NCI-H774 (cell line): ENCODE data around the gene PTPRN.

Source experiments
- DNase-seq: peaks from one replicate; lab custom pipeline; 2025; lab: John Stamatoyannopoulos, UW

Gene PTPRN

DNA sequence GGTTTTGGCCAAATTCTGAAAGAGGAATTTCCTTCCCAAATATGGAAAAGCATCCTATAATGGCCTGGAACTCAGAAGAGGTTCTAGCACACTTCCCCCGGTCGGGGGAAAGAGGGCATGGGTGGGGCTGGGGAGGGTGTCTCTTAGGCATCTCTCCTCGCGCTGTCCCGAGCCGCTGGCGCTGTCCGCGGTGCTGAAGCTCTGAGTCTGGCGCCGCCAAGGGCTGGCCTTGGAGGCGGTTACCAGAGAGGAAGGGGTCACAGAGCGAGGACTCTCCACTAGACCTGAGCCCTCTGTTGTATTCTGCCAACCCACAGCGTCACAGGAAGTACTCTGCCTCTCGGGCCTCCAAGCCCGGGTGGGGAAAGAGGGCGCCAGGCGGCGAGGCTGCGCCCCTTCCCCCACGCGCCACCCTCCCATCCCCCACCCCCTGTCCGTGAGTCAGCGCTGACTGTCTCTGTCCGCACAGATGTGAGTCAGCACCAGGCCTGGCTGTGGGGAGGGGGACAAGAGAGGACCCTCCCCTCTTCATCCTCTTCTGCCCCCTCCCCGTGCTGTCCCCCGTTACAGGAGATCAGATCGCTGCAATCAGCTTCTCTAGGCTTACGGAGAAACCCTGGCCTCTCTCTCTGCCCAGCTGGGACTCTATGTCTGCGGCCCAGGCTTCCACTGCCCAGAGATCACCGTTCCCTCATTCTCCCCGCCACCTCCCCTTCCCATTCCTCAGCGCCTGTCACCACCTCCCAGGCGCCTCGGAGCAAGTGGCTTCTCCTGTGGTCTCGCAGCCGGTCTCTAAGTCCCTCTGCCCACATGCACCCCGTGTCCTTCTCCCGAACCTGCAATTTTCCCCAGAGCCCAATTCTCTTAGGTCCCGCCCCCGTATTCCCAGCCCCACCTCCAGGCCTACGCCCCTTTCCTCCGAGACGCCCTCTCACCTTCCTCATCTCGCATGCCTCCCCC is 779 bp downstream of the PTPRN start:
- no peak for DNase-seq

DNA sequence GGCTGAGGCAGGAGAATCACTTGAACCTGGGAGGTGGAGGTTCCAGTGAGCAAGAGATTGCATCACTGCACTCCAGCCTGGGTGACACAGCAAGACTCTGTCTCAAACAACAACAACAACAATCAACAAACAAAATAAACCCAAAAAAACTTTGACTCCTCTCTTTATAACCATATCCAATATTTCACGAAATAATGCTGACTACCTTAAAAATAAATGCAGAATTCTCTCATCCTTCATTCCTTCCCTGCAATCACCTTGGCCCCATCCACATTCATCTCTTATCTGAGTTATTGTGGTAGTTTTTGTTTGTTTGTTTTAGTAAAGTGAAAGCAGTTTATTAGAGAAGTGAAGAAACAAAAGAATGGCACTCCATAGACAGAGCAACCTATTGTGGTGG is 3.2 kb downstream of the PTPRN start:
- no peak for DNase-seq

DNA sequence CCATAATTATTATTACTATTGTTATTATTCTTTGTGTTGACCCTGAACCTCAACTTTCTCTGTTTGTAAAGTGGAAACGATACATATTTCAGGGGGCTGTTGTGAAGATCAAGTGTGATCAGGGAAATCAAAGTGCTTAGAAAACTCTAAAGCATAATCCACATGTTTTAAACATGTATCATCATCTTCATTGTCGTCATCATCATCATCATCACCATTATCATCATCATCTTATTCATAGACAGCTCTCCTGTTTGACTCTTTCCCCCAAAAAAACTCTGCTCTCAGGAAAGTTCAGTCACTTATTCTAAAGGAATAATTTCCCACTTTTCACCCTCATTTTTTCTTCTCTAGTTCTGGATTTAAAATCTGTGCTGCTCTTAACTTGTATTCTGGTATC is 5.0 kb downstream of the PTPRN start:
- DNase-seq, result no peak

DNA sequence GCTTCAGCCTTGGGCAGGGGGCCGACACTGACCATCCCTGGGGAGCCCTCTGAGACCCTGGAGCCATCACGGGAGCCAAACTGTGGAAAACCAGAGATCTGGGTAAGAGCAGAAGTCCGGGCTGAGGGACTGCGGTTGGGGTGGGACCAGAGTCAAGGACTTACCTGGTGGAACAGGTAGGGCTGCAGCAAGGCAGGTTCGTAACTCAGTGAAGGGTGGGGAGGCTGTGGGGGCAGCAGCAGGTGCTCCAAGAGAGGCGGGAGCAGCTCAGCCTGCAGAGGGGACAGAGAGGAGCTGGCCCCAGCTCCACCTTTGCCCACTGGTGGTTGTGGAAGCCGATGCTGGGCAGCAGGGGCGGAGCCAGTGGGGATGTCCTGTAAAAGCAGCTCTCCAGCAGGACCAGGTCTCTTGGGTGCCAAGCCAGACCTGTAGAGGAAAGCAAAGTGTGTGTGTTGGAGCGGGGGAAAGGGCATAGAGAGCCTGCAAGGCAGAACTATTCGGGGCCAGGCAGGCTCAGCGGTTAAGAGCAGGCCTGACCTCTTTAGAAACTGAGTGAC is 6.7 kb downstream of the PTPRN start:
- DNase-seq, result no peak

DNA sequence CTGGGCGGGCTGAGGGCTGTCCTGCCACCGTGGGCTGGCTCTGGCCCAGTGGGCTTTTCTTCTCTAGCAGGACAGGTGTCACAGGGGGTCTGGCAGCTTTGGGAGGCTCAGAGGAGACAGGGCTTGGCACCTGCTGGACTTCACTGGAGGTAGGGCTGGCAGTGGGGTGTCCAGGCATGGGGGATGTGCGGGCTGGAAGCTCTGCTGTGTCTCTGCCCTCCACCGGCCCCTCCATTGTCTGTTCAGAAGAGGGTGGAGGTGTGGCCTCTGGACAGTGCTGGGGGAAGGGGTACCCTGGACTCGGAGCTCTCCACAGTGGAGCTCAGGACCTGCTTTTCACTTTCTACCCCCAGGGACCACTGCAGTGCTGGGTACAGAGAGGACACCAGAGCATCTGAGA is 9.2 kb downstream of the PTPRN start:
- DNase-seq, result no peak

DNA sequence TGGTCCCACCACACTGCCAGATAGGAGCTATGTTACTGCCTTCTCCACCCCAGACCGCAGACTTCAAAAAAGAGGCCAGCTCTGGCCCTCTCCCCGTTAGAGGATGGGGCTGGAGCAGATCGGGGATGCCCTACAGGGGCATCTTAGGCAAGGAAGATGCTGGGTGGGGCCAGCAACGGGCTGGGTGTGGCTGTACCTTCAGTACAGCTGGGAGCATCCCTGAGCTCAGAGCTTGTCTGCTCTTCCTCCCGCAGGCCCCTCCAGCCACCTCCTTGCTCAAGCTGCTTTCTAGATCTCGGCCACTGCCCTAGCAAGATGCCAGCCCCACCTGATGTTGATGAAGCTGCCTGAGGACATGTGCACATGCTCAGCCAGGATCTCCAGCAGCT is 9.8 kb downstream of the PTPRN start:
- DNase-seq, result no peak

DNA sequence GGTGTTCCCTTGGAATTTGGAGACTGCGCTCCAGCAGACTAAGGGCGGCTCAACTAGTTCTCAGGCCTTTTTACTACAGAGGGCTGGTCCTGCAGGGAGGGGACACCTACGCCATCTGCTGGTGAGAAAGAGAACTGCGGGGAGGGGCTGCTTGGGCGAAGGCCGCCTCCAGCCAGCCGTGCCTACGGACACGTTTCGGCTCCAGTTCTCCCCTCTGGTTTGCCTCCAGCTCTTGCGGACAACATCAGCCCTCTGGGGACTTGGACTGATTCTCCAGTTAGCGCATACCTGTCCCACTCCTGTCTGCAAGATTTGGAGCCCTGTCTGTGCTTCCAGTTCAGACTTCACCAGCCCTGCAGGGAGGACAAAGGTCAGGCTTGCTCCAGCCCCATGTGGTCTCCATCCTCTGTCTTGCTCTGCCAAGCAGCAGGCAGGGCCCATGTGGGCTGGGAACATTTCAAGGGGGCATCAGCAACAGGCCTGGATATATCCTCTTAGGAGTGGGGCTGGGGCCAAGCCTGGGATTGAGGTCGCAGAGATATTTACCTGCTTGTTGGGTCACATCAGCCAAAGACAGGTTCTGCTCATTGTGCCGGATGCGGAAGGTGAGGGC is 10.3 kb downstream of the PTPRN start:
- DNase-seq, result peak; percentile 50

DNA sequence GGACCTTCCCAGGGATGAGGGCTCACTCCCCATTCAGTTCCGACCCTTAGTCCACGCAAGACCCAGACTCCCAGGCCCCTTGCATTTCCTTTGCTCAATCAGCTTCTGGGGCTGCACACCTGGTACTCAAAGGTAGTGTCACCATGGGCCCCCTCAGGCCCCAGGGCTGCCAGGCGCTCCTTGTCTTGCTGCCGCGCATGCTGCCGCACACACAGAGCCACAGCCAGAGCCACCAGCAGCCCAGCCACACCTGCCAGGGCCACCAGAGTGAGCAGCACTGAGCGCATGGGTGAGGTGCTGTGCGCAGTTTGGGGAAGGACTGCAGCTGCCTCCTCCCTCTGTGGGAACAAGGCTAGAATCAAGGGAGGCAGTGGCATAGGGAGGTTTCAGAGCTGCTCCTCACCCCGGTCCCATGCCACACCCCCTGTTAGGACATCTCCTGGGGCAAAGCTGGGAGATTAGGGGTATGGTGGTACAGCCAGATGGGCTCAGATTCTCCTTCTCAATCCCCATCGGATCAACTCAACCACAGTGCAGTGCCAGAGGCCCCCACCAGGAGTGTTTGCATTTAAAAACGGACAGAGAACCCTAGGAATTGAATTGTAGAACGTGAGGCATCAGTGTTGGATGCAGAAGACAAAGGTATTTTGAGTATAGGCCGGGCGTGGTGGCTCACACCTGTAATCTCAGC is 11.3 kb downstream of the PTPRN start:
- no peak for DNase-seq

DNA sequence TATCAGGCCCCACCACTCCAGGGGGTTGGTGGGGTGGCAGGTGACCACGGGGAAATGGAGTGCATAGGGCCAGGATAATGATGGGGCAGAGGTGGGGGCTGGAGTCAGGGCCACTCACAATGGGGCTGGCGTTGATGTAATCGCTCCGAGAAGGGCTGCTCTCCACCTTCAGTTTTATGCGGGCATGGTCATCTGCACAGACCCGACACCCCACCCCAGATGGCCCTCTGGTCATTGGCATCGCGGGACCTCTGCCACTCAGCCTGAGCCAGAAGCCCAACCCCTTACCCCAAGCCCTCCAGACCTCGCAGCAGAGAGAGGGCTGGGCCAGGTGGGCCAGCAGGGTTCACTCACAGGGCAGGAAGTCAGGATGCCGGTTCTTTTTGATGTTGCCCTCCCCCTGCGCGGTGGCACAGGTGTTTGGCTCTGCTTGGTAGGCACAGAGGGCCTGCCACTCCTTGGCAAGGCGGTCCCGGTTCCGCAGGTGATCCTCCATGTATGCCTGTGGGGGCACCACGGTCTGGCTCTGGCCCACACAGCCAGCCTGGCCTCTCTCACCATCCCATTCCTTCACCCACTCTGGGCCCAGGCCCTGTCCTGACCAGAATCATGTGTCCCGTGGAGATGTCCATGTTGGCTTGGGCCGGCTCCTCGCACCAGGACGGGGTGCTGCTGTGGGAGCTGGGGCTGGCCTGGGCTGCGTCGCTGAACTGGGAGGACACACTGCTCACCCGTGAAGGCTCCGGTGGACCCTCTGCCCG is 12.4 kb downstream of the PTPRN start:
- no peak for DNase-seq

DNA sequence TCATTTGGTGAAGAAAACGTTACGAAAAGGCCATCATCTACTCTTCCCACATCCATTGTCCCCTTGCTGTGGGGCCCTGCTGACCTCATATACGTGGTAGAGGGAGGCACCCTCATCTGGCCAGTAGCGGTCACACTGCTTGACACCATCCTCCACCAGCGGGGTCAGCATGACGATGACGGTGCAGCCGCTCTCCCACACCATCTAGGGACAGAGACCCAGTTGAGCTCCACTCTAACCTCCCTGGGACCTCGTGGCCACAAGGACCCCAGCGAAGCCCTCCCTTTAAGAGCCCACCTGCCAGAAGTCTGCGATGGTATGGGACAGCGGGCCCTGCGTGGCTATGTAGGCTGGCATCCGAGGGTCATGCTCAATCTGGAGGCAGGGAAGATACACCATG is 13.1 kb downstream of the PTPRN start:
- DNase-seq, result no peak

DNA sequence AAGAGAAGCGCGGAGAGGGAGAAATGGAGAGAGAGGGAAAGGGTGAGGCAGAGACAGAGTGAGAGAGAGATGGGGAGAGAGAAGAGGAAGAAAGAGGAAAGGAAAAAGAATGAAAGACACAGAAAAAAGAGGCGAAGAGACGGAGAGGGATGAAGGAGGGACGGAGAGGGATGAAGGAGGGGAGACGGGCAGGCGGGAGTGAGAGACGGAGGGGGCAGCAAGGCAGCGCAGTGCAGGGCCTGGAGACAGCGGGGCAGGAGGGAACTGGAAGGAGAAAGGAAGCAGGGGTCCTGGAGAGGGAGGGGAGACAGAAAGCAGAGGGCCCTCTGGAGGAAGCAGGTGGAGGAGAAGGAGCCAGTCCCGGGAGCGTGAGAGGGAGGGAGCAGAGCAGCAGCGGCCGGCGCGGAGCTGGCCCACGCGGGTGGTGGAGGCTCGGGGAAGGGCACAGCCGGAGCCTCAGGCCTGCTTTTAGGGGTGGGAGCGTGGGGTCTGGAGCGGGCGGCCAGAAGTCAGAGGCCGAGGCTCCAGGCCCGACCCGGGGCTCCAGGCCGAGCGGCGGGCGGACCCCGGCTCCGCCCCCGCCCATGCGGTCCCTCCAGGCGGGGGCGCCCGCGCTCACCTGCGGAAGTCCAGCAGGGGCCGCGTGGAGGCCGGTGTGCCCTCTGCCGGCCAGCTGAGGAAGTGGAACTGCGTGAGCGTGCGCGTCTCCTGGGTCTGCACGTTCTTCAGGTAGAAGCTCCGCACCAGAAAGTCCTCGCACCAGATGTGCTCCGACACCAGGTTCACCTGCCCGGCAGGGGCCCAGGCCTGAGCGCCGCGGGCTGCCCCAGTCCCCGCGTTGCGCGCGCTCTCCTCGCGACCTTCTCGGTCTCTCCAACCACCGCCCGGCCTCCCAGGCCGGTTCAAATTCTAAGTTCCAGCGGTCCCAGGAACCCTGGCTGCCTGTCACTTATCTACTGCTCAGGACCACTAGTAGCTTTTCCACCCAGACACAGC is 14.5 kb downstream of the PTPRN start:
- peak; percentile 79 for DNase-seq

DNA sequence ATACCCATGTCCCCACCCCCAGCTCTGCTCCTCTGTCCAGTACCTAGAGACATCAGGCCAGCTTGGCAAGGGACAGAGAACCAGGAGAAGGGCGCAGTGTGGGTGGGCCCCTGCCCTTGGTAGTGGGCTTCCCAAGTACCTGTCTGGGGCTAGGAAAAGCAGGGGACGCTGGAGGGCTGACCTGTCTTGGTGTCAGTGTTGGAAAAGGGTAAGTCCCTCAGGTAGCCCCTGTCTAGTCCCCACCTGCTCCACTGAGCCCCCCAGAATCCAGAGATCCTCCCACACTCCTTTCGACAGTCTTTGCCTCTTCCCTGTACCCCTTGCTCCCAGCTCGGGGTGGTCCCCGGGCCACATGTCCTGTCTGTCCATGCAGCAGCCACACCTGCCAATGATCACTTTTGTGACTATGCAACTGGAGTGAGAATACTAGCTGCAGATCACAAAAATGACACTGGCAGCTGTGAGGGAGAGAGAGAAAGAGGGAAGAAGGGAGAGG is 15.4 kb downstream of the PTPRN start:
- DNase-seq, result no peak

DNA sequence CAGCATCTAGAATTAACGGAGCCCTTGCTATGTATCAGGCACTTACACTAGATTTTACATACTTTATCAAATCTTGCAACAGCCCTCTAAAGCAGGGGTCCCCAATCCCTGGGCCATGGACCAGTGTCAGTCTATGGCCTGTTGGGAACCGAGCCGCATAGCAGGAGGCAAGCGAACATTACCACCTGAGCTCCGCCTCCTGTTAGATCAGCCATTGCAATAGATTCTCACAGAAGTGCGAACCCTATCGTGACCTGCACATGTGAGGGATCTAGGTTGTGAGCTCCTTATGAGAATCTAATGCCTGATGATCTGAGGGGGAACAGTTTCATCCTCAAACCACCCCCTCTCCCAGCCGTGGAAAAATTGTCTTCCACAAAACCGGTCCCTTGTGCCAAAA is 16.6 kb downstream of the PTPRN start:
- no peak for DNase-seq

DNA sequence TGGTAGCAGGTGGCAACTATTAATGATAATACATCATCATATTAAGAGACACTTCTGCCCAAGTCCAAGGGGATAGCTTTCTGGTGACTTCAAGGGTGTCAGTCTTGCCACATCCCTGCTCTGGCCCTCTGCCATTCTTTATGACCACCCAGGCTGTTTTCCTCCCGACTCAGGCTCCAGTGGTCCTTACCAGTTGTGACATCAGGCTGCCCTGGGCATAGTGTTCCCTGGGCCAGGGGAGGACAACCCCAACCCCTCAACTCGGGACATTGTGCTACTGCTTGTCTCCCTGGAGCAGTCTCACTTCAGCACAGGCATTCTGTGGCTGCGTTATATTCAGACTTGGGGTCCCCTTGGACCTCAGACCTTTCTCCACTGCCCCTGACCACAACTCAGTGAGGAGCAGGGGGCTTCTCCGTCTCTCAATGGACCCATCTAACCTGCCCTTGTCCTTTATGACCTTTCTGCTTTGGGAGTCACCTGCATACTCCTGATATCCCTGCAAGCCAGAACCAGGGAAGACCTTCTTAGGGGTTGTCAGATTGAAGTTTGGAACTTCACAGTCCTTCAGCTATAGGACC is 17.2 kb downstream of the PTPRN start:
- no peak for DNase-seq

DNA sequence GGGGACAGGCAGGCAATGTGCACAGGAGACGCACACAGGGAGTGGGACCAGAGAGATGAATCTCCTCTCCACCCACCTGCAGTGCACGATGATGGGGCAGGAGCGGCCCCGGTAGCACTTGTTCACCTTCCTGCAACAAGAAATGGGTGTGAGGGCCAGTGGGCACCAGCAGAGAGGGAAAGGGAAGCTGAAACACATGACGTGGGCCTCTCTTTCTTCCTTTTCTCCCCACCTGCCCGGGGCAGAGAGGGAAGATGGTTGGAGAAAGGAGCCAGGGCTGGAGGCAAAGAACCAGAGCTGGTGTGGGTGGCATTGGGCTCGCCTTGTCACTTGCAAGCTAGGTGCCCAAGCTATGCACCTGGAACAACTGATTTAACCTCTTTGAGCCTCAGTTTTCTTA is 17.8 kb downstream of the PTPRN start:
- no peak for DNase-seq

DNA sequence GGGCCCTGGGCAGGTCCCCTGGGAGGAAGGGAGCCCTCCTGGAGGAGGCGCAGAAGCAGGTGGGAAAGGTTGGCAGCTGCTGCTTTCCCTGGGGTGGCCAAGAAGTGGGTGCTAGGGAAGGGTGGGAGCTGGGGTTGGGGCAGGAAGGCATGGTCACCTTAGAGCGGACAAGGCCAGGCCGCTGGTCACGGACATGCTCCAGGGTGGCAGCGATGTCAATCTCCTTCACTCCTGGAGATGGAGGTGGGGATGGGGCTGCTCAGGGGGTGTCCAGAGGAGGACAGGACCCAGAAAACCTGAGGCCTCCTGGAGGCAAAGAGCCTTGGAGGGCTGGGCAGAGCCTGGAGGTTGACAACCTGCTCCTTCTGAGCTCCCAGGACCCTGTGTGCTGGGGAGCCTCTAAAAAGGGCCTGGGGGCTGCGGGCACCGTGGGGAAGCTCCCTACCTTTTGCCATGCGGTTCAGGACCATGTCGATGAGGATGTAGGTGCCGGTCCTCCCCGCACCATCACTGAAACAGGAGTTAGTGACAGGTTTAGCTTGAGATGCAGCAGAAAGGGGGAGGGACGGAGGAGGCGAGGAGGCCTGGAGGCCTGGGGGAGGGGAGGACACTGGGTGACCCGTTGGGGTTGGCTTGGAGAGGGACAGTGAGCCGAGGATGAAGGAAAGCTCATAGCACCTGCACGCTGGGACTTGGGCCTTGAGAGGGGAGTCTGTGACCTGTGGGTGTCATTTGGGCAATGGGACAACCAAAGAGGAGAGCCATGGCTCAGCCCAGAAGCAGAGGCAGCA is 18.6 kb downstream of the PTPRN start:
- no peak for DNase-seq

DNA sequence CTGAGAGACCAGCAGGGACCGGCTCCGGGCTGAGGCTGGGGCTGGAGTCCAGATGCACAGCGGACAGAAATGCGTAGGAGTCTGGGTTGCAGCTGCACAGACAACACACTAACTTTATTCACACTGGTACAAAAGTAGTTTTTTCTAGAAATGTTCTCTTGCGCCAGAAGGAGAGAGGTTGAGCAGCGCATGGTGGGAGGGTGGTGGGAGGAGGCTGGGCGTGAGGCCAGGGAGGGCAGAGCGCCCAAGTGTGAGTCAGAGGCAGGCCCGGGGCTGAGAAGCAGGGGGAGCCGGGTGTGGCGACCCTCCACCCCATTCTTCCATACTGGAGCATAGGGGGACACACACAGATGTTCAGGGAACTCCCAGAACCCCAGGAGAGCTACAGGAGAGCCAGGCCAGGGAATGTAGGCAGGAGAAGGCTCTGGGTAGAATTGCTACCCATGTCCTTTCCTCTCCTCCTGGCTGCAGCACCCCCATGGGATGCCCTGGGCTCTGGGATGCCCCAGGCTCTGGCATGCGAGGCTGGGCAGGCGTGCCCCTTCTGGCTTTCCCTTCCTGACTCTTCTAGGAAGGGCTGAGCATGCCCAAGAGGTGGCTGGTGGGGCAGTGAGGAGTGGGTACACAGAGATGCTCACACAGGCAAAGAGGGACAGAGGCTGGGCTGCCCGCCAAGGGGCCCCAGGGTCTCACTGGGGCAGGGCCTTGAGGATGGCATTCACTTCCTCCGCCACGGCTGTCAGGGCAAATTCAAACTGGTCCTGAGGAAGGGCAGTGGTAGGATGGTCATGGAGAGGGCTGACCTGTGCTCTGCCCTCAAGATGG is 19.5 kb downstream of the PTPRN start:
- DNase-seq, result no peak

DNA sequence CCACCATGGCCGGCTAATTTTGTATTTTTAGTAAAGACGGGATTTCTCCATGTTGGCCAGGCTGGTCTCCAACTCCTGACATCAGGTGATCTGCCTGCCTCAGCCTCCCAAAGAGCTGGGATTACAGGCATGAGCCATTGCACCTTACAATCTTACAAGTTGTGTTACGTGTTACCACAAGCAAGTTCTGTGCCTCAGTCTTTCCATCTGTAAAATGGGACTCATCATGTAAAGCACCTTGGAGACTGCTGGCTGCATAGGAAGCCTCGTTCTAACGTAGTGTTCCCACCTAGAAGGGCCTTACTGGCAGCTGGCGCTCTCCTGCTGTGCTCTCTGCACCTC is 20.0 kb downstream of the PTPRN start:
- no peak for DNase-seq
